Measurements from ENCODE around the gene HSD17B14.
"Not testable (repeated sequence)": the region's sequence is repeated elsewhere in the genome, so short reads cannot be mapped to it uniquely, and the experiment has no call there.

Gene HSD17B14

DNA sequence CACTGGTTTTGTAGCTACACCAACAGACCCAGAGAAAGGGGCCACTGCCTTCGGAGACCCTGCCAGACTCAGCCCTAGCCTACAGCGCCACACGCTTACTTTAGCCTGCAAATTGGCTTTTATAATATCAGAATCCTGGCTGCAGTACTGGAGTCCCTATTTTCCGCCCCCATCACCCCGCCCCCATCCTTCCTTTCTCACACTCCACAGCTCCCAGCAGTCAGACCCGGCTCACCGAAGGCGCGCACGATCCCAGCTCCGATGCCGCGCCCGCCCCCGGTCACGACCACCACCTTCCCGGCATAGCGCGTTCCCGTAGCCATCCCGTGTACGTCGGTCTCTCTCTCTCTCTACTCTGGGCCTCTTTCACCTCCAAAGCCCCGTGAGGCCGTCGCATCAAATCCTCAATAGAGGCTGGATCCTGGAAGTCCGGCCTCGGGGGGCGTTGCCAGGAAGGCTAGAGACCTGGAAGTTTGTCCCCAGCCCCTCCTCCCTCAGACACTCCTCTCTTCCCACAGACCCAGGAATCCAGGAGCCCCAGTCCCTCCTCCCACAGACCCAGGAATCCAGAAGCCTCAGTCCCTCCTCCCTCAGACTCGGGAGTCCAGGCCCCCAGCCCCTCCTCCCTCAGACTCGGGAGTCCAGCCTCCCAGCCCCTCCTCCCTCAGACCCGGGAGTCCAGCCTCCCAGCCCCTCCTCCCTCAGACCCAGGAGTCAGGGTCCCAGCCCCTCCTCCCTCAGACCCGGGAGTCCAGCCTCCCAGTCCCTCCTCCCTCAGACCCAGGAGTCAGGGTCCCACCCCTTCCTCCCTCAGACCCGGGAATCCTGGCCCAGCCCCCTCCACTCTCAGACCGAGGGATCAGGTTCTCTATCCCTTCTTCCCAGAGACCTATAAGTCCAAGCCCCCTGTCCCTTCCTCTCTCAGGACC lies at the start of gene HSD17B14:
Gene HSD17B14, minus strand, starts transcription at position 403 of the 929 bp plus-strand sequence. Its CDS starts 80 bp downstream, at position 323.
- no peak for DNase-seq

- DNase-seq = no peak
These were observed 47.4 kb upstream of the HSD17B14 start for GRCh38 chr19:48883726-48884125.

DNA sequence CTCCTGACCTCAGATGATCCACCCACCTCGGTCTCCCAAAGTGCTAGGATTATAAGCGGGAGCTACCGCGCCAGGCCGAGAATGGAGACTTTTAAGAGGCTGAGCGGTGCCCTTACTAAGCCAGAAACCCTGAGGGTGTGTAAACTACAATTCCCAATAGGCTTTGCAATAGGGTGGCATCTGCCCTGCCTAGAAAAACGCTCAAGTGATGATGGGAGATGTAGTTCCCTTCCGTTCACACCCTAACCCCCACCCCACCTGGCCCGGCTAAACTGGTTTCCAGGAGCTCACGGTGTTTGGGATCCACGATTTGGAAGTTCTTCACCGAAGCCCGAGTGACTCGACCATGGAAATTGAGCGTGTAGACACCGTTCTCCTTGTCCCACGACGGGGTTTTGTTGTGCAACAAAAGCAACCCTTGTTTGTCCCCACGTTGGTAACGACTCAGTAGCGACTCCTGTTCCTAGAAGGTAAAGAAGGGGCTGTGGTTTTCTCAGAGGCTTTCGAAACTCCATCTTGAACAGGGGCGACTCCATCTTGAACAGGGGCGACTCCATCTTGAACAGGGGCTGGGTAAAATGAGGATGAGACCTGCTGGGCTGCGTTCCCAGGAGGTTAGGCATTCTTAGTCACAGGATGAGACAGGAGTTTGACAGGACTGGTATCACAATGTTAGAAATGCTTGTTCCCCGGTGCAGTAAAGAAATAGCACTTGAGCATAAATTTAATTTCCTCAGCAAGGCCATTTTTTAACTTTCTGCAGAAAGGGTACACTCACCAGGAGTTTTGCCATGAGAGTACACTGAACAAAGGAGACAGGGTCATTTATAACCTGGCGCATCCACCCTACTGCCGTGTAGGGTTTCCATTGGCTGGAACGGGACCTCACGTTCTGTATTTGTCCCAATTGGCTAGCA lies 45.7 kb upstream of the HSD17B14 start:
- no peak for DNase-seq

GRCh38 chr19:48879696-48880095 lies 43.4 kb upstream of the HSD17B14 start:
- DNase-seq = not testable (repeated sequence)

- DNase-seq = no peak
These were observed 42.8 kb upstream of the HSD17B14 start for GRCh38 chr19:48879025-48879637.

DNA sequence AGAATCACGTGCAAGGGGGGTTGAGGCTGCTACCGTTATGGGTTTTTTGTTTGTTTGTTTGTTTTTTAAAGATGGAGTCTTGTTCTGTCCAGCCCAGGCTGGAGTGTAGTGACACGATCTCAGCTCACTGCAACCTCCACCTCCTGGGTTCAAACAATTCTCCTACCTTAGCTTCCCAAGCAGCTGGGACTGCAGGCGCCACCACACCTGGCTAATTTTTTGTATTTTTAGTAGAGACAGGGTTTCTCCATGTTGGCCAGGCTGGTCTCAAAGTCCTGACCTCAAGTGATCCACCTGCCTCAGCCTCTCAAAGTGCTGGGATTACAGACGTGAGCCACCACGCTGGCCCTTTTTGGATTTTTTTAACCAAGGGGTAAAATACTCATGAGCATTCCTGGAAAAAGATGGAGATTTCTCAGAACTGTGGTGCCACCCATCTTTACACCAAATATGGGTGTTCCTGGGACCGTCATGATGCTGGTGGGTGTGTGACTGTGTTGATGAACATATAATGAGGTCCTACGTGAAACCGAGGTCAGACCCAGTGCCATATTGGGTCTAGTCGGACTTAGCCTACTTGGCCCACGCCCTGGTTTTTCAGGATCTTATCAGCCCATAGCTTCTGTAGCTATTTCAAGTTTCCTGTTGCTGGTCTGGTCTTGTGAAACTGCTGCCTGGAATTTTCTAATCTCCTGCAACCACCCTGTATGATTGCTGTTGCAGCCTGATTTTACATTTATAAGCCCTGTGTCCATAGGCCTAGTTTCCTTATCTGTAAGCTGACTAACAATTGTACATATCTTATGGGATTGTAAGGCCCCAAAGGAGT lies 42.1 kb upstream of the HSD17B14 start:
- no peak for DNase-seq

DNA sequence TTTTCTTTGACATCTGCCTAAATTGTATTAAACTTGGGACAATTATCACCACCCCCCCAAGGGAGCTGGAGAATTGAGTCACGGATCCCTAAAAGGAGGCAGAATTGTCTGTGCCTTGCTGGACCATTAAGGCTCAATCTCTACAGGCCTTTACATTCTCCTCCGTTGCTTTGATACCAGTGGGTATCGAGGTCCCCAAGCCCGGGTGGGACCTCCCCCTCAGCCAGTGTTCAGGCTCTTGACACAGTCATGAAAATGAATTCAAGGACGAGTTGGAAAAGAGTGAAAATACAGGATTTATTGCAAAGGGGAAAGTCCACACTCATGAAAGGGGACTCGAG lies 41.5 kb upstream of the HSD17B14 start:
- DNase-seq = no peak

DNA sequence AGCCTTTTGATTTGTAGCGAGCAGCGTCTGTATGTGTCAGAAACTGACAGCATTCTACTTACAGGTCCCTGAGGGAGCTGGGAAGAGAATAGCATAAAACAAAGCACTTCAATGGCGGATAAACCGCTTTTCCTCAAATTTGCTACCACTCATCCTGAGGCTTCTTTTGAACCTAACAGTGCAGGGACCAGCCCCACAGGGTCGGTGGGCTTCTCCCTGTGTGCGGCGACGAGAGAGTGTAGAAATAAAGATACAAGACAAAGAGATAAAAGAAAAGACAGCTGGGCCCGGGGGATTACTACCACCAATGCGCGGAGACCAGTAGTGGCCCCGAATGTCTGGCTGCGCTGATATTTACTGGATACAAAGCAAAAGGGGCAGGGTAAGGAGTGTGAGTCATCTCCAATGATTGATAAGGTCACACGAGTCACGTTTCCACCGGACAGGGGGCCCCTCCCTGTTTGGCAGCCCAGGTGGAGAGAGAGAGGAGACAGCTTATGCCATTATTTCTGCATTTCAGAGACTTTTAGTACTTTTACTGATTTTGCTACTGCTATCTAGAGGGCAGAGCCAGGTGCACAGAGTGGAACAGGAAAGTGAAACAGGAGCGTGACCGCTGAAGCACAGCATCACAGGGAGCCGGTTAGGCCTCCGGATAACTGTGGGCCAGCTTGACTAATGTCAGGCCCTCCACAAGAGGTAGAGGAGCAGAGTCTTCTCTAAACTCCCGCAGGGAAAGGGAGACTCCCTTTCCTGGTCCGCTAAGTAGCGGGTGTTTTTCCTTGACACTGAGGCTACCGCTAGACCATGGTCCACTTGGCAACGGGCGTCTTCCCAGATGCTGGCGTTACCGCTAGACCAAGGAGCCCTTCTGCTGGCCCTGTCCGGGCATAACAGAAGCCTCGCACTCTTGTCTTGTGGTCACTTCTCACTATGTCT lies 40.0 kb upstream of the HSD17B14 start:
- not testable (repeated sequence) for DNase-seq

- DNase-seq = no peak
These were observed 38.2 kb upstream of the HSD17B14 start for GRCh38 chr19:48874303-48875135.

DNA sequence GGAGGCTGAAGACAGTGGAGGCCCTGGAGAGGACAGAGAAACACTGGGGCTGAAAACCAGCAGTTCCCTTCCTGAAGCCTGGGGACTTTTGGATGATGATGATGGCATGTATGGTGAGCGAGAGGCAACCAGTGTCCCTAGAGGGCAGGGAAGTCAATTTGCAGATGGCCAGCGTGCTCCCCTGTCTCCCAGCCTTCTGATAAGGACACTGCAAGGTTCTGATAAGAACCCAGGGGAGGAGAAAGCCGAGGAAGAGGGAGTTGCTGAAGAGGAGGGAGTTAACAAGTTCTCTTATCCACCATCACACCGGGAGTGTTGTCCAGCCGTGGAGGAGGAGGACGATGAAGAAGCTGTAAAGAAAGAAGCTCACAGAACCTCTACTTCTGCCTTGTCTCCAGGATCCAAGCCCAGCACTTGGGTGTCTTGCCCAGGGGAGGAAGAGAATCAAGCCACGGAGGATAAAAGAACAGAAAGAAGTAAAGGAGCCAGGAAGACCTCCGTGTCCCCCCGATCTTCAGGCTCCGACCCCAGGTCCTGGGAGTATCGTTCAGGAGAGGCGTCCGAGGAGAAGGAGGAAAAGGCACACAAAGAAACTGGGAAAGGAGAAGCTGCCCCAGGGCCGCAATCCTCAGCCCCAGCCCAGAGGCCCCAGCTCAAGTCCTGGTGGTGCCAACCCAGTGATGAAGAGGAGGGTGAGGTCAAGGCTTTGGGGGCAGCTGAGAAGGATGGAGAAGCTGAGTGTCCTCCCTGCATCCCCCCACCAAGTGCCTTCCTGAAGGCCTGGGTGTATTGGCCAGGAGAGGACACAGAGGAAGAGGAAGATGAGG lies 37.4 kb upstream of the HSD17B14 start:
- DNase-seq = no peak

DNA sequence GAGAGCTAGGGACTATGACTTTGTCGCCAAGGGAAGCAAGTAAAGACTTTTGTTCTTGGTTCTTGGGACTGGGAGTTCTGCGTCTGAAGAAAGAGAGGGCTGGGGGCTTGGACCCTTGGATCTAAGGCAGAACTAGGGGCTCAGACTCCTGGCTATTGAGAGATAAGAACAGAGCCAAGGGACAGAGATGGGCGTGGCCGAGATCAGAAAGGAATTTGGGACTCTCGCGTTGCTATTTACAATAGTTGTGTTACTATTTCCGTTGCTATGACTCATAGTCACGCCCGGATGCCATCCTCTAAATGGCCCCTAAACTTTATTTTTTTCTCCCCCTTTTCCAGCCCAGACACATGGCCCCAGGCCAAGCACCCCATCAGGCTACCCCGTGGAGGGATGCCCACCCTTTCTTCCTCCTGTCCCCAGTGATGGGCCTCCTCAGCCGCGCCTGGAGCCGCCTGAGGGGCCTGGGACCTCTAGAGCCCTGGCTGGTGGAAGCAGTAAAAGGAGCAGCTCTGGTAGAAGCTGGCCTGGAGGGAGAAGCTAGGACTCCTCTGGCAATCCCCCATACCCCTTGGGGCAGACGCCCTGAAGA lies 36.7 kb upstream of the HSD17B14 start:
- DNase-seq = no peak

DNA sequence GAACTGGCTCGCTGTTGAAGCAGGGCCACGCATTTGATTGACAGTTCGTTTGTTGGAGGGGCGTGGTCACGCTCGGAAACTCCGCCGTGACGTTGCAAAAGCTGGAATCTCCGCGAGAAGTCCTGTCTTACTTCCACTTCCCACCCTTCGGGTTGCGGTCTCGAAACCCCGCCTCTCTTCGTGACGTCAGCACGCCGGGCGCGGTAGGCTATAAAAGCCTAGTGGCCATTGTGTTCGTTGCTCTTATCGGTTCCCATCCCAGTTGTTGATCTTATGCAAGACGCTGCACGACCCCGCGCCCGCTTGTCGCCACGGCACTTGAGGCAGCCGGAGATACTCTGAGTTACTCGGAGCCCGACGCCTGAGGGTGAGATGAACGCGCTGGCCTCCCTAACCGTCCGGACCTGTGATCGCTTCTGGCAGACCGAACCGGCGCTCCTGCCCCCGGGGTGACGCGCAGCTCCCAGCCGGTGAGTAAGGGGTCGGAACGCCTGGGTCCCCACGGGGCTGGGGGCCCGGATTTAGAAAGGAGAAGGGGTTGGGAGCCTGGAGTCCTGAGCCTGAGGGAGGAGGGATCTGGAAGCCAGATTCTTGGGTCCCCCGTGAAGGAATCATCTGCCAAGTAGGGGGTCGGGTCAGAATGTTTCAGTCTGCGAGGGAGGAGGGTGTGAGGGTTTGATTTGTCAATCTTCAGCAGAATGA lies 36.0 kb upstream of the HSD17B14 start, which contains the start of gene PPP1R15A:
Gene PPP1R15A, plus strand, starts transcription at position 240 of the 702 bp plus-strand sequence. CDS start 813 bp downstream, outside the sequence.
- DNase-seq = no peak

DNA sequence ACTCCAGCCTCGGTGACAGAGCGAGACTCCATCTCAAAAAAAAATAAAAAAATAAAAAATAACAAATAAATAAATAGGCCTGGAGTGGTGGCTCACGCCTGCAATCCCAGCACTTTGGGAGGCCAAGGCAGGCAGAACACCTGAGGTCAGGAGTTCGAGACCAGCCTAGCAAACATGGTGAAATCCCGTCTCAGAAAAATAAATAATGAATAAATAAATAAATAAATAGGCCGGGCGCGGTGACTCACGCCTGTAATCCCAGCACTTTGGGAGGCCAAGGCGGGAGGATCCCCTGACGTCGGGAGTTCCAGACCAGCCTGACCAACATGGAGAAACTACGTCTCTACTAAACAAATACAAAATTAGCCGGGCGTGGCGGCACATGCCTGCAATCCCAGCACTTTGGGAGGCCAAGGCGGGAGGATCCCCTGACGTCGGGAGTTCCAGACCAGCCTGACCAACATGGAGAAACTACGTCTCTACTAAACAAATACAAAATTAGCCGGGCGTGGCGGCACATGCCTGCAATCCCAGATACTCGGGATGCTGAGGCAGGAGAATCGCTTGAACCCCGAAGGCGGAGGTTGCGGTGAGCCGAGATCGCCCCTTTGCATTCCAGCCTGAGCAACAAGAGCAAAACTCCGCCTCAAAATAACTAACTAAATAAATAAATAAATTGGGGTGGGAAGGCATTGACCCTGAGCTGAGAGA lies 35.3 kb upstream of the HSD17B14 start:
- DNase-seq = not testable (repeated sequence)

- no peak for DNase-seq
These were observed 33.8 kb upstream of the HSD17B14 start for GRCh38 chr19:48870048-48870447.

DNA sequence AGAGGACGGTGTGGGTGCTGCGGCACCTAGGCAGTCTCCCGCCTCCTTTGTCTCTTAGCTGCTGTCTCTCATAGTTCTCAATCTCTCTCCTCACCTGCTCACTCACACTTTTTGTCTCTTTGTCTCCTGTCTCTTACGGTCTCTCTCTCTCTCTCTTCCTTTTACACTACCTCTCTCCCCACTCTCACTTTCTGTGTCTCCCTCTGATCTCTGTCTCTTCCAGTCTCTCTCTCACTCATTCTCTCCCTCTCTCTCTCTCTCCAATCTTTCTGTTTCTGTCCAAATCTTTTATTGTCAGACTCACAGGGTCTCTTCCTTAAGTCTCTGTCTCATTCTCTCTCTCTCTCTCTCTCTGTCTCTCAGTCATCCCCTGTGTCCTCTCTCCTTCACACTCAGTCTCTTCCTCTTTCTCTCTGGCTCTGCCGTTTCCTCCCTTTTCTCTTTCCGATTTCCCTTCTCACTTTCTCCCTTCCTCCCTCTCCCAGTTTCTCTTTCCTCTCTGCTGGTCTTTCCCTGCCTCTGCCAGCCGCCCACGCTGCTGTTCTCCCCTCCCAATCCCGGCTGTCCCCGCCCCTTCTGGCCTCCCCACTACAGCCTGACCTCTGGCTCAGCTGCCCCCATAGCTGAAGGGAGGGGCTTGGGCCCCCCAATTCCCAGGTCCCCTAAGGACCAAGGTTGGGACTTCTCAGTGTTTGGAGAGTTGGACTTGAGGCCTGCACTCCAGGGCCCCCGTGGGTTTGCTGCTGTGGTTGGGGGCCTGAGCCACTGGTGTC lies 32.0 kb upstream of the HSD17B14 start, which contains the start of gene PLEKHA4:
Gene PLEKHA4, minus strand, starts transcription at position 504 of the 773 bp plus-strand sequence. CDS start 997 bp downstream, outside the sequence.
- no peak for DNase-seq

- no peak for DNase-seq
These were observed 31.4 kb upstream of the HSD17B14 start for GRCh38 chr19:48867746-48868113.
